Sigmoid colon (tissue), 4 donors: ENCODE data around the gene GDPD5.

Experiments
- POLR2A ChIP-seq, 2 donors: fragments of 450-650 bp; IDR thresholded peaks; one replicate each; pipeline ENCODE4 v1.6.1; 2016; ENCODE audit warnings: antibody characterized with exemption in 2 of 2, mild to moderate bottlenecking in 2 of 2, moderate library complexity in 2 of 2
- POLR2AphosphoS5 ChIP-seq, 4 donors: sonication (generic); formaldehyde crosslinking; IDR thresholded peaks; one replicate each; pipeline ENCODE4 v1.6.1; 2017; ENCODE audit warnings: antibody characterized with exemption in 4 of 4
- TF ChIP-seq, protein P1 (sequence below), 4 experiments: fragments of 450-650 bp in 3 of 4; fragments of 200-600 bp in 1 of 4; IDR thresholded peaks; one replicate each; pipeline ENCODE4 v1.5.1; 2016 to 2019; ENCODE audit warnings: antibody characterized with exemption in 4 of 4, mild to moderate bottlenecking in 3 of 4, moderate library complexity in 2 of 4

DNA sequence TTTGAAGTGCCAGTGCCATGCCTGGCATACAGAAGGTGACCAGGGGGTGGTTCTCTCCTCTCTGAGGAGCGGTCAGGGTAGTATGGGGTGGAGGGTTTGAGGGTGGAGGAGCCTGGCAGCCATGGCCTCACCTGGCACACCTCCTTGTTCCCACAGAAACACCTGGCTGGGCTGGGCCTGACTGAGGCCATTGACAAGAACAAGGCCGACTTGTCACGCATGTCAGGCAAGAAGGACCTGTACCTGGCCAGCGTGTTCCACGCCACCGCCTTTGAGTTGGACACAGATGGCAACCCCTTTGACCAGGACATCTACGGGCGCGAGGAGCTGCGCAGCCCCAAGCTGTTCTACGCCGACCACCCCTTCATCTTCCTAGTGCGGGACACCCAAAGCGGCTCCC, 45.9 kb upstream of the GDPD5 start:
- TF ChIP-seq, protein P1, sequence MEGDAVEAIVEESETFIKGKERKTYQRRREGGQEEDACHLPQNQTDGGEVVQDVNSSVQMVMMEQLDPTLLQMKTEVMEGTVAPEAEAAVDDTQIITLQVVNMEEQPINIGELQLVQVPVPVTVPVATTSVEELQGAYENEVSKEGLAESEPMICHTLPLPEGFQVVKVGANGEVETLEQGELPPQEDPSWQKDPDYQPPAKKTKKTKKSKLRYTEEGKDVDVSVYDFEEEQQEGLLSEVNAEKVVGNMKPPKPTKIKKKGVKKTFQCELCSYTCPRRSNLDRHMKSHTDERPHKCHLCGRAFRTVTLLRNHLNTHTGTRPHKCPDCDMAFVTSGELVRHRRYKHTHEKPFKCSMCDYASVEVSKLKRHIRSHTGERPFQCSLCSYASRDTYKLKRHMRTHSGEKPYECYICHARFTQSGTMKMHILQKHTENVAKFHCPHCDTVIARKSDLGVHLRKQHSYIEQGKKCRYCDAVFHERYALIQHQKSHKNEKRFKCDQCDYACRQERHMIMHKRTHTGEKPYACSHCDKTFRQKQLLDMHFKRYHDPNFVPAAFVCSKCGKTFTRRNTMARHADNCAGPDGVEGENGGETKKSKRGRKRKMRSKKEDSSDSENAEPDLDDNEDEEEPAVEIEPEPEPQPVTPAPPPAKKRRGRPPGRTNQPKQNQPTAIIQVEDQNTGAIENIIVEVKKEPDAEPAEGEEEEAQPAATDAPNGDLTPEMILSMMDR (IDR thresholded peaks at IDR 0.05) = no peak
- no peak for TF ChIP-seq POLR2A (IDR thresholded peaks at IDR 0.05)
- TF ChIP-seq POLR2AphosphoS5 (IDR thresholded peaks at IDR 0.05) = no peak
